Activated CD4-positive, alpha-beta T cell treated with anti-CD3 and anti-CD28 coated beads, Interleukin-2, Interleukin-4, amounts not matched to agents 100 ng/mL and 50 ng/mL, durations not matched to agents 16 hours and 8 hours (primary cell): ENCODE data around the gene MARK3.
A peak's percentile ranks its signal among the peaks of the same experiment; 100 is the strongest.

ENCODE experiments used
- DNase-seq: peaks from one replicate; pipeline ENCODE4 v3.0.0-alpha.2; 2020; ENCODE audit warnings: low spot score

Gene MARK3

DNA sequence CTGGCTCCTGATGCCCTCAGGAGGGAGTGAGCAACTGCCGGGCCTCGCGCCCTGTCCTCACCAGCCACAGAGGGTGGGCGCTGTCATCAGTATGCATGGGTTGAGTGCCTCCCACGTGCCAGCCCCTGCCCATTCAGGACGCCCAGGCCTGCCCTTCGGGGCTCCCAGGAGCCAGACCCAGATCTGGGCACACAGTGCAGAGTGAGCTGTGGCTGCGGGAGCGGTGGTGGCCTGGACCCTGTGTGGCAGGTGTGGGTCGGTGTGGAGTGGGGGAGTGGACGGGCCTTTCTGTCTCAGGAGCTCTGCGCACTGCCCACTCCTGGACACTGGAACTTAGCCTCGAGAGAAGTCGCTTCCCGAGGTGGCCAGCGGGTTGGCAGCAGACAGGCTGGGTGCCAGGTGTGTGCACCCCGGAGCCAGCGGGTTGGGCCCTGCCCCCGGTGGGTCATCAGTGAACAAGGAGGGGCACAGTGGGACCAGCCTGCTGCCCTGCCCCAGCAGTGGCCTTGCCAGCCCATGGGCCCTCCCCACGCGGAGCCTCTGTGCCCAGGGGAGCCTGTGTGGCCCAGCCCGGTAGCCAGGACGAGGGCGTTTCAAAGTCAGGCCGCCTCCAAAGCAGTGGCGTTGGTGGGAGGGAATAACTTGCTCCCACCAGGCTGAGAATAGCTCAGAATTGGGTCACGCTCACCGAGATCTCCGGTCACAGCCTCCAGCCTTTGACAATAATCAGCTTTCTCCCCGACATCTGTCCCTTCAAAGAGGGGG is 153.3 kb downstream of the MARK3 start:
- DNase-seq = no peak

DNA sequence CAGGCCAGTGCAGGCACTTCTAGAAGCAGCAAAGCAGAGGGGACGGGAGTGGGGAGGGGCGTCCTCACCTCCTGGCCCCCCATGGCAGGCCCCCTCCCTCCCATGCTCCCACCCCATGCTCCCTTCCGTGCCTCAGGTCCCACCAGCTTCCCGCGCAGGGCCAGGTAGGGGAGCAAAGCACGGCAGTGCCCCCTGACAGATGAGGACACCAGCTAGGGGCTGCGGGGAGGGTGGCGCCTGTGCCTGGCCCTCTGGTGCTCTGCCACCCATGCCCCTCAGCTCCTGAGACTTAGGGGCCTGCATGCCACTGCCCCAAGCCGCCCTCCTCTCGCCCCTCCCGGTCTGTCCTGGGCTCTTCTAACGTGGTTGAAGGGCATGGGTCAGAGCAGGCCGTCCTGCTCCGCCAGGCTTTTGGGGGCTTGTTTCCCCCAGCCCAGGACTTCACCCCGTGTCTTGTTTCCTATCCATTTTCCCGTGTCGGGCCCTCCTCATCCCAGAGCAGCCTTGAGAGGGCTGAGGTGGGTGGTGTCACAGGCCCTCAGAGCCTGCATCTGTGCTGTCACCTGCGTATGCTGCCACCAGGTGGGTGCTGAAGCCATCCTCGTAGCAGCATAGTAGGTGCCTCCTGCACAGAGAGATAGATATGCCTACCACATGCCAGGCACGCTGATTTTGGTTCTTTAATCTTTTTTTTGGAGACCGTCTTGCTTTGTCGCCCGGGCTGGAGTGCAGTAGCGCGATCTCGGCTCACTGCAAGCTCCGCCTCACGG is 154.0 kb downstream of the MARK3 start:
- no peak for DNase-seq

DNA sequence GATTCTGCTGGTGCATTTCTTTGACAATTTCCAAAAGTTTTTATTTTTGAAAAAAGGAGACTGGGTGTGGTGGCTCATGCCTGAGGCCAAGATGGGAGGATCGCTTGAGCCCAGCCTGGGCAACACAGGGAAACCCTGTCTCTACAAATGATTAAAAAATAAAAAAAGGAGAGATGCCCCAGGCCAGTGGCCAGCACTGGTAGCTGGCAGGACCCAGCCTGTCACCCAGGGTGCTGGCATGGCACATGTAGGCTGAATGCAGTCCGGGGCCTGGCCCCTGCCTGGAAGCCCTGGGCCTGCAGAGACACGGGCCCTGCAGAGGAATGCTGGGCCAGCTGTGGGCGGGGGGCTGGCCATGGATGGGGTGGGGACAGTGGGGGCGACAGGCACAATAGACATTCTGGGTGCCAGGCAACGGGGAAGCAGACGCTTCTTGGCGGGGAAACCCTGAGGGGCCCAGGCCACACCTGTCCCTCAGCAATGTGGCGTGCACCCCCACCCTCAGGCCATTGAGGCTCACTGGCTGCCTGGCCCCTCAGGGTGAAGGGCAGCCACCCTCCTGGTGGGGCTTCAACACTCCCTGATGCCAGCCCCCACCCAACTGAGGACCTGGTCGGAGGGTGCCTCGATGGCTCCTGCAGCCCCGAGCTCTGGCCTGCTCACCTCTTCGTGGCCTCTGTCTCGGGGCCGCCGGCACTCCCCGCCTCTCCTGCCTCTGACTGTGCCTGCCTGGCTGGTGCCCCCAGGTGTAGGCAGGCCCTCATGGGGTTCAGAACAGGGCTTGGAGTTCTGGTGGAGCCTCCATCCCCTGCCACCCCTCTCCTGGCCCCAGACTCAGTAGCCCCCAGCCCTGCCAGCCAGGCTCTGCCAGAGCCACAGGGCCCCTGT is 155.8 kb downstream of the MARK3 start:
- no peak for DNase-seq

DNA sequence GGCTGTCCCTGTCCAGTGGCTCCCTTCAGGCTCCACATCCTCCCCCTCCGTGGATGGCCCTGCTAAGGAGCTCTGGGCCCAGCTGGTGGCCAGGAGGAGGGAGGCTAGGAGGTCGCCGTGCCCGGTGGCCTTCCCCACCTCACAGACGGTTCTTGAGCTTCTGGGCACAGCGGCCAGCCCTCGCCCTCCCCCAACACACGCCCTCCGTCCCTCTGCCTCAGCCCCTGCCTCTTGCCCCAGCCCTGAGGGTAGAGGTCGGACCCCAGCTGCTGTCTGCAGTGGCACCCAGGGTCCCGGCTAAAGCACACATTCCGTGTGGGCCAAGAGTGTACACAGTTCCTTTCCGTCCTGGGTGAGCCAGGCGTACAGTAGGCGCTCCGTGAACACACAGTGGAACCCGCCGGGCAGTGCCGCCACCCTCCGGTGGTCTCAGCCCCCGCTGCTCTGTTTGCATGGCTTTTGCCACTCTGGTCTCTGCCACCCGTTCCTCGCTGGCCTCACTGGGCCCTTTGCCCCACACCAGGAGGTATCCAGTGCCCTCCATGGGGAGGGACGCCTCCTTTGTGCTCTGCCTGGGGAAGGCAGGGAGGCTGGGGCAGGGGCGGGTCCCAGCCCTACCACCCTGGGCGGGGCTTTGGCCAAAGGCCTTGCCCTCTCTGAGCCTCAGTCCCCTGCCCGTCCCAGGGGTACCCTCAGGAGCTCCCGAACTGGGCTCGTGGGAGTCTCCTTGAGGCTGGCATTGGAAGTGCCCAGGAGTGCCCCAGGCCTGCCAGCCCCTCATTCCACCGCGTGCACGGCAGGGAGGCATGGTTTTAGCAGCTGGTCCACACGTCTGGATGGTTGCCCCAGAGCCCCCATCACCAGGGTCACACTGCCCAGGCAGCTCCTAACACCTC is 156.7 kb downstream of the MARK3 start:
- no peak for DNase-seq

DNA sequence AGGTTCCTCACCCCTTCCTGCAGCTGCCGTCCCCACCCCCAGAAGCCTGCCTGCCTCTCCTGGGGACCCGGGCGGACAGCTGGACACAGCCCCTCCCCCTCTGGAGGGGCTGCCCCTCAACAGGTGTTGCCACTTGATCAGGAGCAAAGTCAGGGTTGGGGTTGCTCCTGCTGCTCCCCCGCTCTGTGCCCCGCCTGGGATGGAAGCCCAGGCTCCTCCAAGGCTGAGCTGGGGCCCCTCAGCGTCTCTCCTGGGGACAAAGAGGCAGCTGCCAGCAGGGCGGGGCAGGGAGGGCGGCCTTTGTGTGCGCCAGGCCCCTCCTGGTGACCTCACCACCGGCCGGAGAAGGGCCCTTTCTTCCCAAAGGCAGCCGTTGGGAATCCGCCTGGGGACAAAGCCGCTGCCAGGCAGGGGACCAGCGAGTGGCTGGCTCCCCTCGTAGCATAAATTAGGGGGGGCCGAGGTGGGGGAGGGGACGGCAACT is 157.4 kb downstream of the MARK3 start:
- DNase-seq = no peak

DNA sequence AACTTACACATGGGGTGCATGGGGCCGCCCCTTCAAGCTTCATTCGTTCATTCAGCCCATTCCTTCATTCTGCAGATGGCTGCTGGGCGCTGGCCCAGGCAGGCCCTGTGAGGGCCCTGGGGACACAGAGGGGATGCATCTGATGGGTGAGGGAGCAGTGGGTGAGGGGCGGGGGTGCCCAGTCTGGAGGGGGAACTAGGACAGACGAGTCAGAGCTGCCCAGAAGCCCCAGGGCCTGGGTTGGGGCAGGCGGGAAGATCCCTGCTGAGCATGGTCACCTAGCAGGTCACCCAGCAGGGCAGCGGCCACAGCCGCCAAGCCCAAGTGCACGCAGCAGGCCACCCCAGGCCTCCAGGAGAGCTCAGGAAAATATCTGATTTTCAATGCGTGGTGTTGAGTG is 157.9 kb downstream of the MARK3 start:
- DNase-seq = no peak

DNA sequence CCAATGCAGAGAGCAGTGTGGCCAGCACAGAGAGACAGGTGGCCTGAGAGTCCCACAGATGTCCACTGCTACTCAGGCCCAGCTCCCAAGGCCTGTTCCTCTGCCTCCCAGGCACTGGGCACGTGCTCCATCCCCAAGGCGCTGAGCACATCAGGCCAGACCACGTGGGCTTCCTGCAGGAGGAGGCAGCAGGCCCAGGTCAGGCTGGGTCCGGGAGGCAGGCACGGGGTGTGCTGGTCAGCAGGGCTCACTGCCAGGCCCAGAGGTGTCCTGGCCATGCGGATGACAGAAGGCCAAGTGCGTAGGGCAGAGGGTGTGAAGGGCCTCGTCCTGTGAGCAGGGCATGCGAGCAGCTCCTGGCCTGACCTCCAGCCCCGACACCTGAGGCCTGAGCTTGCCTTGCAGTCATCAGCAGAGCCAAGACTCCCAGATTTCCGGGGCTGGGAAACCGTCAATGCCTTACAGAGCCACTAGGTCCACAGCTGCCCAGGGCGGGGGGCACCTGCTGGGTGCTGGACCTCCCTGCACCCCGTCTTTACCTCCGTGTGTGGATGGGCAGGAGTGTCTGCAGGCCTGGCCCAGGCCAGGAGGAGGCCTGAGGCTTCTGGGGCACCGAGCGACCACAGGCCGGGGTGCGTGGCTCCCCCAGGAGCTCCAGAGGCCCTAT is 158.6 kb downstream of the MARK3 start:
- no peak for DNase-seq

DNA sequence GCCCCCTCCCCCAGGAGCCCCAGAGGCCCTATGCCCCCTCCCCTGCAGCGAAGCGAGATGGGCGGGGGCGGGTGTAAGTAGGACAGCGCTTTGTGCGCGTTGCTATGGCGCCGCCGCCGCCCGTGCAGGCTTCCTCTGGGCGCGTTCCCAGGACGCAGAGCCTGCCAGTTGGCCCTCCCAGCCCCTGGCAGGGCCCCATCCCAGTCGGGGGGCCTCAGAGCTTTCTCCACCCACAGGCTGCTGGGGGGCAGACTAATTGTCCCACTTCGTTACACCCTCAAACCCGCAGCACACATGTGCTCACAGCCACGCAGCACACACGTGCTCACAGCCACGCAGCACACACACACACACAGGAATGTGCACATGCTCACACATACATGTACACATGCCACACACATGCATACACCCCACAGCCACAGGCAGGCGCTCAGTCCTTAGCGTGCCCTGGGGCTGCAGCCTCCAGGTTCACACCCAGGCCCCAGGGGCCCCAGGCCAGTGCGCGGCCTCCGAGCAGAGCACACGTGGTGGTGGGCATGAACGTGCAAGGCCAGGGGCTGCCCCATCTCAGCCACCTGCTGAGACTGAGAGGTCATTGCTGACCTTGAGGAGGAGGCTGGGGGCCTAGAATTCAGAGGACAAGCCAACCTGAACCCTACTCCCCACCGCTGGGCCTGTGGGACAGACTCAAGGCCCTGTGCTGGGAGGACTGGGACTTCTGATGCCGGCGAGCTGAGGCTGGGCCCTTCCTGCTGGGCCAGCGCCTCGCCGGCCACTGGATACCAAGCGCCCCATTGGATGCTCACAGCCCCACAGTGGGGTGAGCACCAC is 159.4 kb downstream of the MARK3 start:
- DNase-seq = no peak

DNA sequence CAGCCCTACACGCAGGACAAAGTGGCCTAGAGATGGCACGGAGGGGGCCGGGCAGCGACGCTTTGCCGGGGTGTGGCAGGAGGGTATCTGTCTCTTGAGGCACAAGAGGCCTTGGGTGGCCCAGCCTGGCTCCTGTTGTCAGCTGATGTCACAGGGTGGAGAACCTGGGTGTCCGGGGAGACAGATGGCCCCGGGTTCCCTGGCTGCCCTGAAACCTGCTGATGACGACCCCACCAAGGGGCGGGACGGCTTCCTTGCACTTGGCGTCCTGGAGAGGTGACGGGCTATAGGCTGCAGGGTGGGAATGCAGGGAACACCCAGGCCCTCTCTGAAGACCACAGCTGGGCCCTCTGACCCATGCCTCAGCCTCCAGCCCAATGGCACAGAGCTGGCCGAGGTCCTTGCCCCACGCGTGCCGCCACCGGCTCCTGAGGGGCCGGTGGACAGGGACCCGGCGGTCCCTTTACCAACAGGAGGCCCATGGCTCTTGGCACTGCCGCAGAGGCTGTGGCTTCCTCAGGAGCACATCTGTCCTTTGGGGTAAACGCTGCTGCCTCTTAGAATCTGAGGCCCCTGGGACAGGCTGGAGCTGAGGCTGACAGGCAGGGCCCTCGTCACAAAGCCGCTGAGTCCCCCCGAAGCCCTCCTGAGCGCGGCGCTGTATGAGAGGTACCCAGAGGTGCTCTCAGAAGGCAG is 160.2 kb downstream of the MARK3 start:
- no peak for DNase-seq

DNA sequence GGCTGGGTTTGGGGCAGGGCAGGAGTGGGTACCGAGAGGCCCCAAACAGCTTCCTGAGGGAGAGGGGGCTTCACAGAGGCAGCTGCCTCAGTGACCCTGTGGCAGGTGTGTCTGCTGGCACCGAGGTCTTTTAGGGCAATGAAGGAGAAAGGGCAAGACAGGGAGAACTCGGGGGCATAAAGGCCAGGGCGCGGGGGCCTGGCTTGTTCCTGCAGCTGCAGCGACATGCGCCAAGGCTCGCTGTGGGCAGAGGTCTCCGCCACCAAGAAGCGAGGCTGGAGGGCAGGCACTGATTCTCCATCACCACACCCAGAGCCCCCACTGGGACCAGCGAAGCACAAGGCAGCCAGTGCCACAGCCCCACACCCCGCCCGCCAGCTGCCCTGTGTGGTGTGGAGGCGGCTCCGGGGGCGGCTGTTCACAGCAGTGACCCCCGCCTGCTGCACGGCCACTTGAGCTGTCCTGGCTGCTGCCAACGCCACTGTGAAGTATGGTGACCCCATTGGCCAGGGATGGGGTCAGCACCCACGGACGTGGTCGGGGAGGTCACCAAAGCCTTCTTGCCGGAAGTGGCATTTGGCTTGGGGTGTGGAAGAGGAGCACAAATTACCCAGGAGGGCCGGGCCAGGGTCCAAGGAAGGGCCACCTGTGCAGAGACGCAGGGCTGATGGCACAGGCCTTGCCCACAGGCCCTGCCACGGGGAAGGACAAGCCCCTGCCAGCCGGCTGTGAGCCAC is 160.9 kb downstream of the MARK3 start:
- DNase-seq = no peak

DNA sequence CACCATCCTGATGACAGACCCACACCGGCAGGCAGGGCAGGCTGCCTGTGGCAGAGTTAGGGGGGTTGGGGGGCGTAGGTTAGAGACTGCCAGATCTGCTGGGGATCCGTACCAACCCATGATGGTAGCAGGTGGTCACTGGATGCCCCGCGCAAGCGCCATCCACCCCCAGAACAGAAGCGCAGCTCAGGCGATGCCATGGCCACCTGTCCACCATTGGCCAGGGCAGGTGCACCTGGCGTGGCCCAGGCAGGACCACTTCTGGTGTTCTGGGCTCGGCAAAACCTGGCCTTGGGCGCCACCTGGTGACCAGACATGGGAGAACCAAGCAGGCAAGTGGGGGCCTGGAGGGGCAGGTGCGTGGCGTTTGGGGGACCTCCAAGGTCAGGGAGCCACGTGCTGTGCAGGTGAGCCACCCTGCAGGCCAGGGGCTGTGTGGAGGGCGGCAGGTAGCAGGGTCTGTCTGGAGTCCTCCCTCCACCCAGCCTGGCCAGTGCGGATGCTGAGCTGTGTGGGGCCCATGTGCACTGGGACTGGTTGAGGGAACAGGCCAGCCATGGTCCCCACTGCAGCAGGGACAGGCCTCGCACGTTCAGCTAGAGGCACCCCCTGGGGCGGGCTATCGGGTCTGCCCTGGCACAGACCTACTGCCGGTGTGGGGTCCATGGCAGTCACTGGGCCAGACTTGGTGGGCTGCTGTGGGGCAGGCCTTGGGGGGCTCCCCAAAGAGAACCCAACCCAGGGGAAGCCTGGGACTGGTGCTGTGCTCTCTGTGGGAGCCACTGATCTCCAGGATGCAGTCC is 161.6 kb downstream of the MARK3 start:
- peak; percentile 62 for DNase-seq

DNA sequence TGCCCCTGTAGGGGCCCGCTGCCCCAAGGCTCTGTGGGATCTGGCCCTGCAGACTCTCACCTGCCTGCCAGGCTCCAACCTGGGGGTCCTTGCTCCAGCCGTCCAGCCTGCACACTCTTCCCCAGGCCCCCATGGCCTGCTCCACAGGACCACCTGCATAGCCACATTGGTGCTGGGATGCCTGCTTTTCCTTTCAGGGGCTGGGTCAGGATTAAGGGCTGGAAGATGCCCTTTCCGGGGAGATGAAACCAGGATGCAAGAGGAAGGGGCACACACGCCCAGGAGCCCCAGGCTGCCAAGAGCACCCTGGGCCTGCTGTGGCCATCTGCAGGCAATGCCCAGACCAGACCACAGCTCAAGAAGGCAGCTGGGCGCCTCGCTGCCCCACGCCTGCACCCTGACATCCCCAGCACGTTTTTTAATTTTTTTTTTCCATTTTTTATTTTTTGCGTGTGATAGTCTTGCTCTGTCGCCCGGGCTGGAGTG is 162.3 kb downstream of the MARK3 start:
- DNase-seq = no peak

DNA sequence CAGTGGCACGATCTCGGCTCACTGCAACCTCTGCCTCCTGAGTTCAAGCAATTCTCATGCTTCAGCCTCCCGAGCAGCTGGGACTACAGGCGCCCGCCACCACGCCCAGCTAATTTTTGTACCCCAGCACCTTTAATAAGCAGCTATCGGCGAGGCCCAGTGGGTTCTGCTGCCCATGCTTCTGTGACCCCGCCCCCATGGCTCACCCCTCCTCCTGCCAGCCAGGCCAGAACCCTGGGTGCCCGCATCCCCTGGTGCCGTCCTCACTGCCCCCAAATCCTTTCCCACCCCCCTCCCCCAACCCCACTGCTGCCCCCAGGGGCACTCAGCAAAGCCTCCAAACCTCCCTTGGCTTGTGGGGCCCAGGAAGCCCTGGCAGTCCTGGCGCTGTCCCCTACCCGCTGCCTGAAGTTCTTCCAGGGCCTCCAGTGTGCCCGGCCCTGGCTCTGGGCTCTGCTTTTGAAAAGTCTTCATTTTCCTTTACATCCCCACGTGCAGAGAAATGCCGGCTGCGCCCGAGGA is 162.8 kb downstream of the MARK3 start:
- no peak for DNase-seq

DNA sequence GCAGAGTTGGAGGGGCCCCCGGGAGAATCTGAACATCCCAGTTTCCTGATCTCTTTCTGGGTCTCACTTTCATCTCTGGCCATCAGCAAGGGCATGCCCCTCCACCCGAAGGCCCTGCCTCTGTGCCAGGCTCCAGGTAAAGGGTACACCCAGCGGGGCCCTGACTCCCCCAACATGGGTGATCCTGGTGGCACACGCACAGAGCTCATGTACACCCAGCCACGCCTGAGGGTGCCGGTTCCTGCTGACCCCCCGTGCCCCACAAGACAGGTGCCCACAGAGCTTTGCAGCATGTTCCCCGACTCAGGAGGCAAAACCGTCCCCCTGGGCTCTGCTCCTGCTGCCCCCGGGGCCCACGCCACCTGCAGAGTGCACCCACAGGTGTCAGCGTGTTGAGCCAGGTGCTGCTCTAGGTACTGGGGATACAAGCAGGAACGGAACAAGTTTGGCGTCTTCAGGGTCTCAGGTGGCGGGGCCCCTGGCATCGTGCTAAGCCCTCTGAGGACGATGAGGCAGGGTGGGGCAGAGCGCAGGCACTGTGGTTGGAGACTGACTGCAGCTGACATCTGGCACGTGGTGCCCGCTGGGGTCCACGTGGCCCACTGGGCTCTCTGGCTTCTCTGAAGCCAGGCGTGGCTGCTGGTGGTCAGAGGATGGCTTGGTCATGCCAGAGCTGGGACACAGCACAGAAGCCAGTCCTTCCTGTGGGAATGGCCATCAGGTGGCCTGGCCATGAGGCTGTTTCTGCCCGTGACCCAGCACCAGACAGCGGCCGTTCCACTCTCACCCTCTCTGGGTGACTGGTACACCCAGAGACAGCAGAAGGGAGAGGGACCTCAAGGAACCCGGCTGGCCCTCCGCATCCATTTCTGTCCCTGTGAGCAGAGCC is 163.5 kb downstream of the MARK3 start:
- DNase-seq = no peak

DNA sequence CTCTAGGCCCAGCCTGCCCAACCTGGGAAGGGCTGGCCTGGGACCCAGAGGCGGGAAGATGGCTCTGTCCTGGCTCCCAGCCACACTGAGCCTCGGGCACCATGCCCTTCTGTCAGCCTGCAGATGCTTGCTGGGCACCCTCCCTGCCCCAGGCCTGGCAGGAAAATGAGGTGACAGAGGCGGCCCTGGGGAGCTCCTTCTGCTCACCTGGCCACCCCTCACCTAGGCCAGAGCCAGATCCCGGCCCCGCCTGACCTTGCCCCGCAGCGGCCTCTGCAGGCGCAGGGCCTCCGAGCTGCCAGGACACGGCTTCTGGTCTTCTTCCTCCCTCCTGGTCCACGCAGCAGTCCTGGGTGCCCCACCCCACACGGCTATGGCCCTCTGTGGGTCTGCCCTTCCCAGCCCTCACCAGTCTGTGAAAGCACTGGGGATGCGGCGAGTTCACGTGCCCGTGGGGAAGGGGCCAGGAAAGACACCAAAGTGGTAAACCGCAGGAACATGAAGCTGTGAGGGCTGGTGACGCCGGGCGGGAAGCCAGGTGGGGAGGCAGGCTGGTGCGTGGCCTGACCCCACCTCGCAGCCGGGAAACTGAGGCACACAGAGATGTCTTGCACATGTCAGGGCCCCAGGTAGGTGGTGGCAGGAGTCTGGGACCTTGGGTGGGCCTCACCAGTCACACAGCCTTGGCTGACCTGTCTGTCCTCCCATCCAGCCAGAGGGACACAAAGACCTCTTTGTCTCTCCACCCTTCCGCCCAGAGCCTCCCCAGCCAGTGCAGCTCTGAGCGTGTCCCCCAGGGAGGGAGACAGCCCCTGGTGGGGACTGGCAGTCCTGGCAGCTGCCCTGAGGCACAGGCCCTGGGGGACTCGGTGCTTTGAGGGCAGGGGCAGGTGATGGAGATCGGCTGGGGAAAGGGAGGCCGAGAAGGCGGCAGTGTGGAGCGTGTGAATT is 164.4 kb downstream of the MARK3 start:
- DNase-seq = no peak
